GM12874 (cell line): ENCODE data around the gene REELD1.

Experiments used
- TF ChIP-seq, protein P1 (sequence below): IDR thresholded peaks from 2 replicates; pipeline ENCODE4 v1.5.1; 2011; ENCODE audit warnings: low read depth, mild to moderate bottlenecking, control low read depth, low read length, moderate library complexity; ENCODE audit not compliant: insufficient read depth

REELD1 gene

DNA sequence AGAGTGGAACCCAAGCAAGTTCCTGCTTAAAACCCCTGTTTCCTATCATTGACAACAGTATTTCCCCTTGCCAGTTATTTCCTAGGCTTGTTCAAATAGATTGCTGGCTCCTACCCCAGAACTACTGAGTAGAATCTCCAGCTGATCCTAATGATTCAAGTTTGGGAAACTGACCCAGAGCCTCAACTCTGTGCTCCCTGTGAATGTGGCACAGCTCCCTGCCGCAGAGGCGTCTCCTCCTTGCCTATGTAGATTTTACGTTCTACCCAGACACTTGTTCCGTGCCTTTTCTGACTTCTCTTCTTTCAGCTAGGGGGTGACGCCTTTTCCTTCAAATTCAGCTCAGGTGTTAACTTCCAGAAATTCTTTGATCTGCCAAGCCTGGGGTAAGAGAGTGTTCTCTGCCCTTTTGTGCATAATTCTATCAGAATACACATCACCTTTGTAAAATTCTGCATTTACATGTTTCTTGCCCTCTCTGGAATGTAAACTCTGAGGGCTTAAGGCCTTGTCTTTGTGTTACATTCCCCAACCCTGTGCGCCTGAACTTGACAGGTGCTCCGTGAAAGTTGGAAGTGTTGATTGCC, 34.5 kb upstream of the REELD1 start:
- TF ChIP-seq, protein P1, sequence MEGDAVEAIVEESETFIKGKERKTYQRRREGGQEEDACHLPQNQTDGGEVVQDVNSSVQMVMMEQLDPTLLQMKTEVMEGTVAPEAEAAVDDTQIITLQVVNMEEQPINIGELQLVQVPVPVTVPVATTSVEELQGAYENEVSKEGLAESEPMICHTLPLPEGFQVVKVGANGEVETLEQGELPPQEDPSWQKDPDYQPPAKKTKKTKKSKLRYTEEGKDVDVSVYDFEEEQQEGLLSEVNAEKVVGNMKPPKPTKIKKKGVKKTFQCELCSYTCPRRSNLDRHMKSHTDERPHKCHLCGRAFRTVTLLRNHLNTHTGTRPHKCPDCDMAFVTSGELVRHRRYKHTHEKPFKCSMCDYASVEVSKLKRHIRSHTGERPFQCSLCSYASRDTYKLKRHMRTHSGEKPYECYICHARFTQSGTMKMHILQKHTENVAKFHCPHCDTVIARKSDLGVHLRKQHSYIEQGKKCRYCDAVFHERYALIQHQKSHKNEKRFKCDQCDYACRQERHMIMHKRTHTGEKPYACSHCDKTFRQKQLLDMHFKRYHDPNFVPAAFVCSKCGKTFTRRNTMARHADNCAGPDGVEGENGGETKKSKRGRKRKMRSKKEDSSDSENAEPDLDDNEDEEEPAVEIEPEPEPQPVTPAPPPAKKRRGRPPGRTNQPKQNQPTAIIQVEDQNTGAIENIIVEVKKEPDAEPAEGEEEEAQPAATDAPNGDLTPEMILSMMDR: no peak

DNA sequence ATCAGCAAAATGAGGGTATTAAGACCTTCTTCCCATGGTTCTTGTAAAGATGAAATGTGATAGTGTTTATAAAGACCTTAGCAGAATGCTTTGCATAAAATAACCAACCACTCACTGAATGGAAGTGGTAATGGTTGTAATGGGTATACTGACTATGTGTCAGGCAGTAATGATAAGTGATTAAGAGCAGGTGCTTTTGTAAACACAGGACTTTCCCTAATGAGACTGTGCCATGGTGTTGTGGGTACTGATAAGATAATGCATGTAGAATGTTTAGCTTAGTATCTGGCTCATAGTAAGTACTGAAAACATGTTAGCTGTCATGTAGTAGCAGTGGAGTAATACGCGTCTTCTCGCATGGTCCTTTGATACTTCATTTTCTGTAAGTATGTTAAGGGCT, 31.9 kb upstream of the REELD1 start:
- TF ChIP-seq, protein P1: no peak

DNA sequence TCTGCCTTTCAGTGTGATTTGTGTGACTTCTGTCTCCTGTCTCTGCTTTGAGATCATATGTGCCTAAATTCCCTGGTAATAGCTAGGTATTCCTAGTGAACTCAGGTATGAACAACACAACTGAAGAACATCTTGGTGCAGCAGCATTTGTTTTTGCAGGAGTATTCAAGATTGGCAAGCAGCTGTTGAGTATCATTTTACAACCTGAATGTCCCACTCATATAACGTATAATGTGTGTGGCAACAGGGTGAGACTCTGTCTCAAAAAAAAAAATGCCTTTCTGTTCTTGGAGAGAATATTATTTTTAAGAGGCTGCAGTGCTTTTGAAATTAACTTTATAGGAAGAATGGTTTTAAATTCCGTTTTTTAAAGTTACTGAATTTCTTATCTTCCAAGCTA, 31.1 kb upstream of the REELD1 start:
- TF ChIP-seq, protein P1: no peak

DNA sequence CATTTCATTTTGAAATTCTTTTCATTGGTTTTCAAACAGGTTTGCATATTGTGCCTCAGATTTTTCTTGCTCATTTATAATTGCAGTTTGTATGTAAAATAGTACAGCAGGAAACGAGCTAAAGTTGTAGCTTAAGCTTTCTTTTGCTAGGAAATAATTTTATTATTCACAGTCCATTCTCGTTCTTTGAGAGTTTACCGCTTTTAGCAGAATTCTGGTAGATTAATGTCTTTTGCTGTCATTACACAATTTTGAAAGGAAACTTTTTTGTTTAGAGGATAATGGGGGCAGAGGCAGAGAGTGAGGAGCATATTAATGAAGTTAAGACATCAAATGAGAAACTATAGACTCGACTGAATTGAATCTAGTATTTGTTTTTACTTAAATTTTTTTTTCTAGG, 28.3 kb upstream of the REELD1 start:
- TF ChIP-seq, protein P1: no peak

DNA sequence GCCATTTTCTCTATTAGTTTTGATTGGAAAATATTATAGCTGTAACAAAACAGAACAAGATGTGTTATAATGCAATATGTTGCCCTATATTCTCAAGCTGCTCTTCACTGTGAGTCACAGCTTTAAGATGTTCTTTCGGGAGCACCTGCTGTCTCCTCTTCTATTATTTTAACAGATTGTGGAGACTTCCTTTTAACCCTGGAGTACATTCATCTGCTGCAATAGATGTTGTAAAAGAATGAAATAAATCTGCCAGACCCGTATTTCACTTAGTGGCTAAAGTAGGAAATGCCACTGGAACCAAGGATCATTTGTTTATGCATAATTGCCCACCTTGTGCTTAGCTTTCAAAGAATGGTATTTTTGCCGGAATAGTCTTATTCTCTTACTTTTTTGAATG, 27.7 kb upstream of the REELD1 start:
- TF ChIP-seq, protein P1: no peak

DNA sequence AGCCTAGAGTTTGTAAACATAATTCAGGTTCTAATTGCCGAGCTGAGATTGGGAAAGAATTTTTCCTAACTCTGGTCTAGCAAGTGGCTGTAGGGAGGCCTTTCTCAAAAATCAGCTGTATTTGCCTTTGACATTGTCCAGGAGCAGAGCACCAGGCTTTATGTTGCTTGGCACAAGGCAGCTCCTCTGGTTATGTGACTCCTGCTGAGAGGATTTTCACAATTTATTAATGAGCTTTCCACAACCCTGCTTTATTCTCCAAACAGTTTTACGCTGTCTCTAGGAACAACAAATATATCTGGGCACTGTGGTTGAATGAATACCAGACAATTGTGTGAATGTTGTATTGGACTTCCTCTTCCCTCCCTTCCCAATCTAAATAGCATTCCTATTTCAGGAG, 23.9 kb upstream of the REELD1 start:
- TF ChIP-seq, protein P1: no peak

DNA sequence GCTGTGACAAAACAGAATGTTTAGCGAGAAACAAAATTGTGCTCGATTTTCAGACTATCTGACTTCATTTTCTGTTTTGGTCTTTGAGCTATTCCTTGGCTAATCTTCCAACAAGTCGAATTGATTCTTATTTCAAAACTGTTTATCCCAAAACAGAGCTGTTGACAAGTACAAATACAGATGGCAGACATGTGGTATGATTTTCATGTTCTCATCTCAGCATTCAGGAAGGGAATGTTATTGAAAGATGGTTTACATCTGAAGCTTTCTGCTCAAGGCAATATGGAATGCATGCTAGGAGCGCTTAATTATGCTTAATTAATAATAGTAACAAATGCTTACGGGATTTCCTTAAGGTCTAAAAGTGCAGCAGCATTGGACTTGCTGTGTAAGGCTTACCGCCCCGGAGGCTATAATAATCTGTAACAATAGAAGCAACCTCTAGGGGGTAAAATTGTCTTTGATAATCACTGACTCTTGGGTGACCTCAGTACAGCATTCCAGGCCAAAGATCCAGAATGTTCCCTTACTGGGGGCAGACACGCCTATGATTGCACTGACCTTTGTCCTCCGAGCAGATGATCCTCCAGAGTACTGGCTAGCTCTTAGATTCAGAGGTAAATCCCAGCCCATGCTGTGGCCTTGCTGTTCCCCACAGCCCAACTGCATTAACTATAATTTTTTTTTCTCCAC, 22.4 kb upstream of the REELD1 start:
- TF ChIP-seq, protein P1: no peak
